Osteocyte (in vitro differentiated cells): ENCODE measurements around the gene NFIA. TPM values are rescaled to one million over a fixed set of nuclear protein-coding genes. Genes with fewer than 3 reads are reported as not detected.

Experiments
- DNase-seq: peaks from one replicate; pipeline ENCODE4 v3.0.0; 2021; ENCODE audit warnings: mixed read lengths; ENCODE audit not compliant: unreplicated experiment; ENCODE audit errors: extremely low spot score
- H3K27ac Mint-ChIP-seq: one replicate; pipeline ENCODE4 v1.8.0; 2021; ENCODE audit warnings: mild to moderate bottlenecking, mixed read lengths; ENCODE audit not compliant: unreplicated experiment
- H3K27me3 Mint-ChIP-seq: one replicate; pipeline ENCODE4 v1.8.0; 2021; ENCODE audit warnings: mixed read lengths; ENCODE audit not compliant: unreplicated experiment
- H3K36me3 Mint-ChIP-seq: one replicate; pipeline ENCODE4 v1.8.0; 2021; ENCODE audit warnings: mixed read lengths; ENCODE audit not compliant: unreplicated experiment
- H3K4me1 Mint-ChIP-seq: one replicate; pipeline ENCODE4 v1.8.0; 2021; ENCODE audit warnings: mixed read lengths; ENCODE audit not compliant: unreplicated experiment
- H3K4me3 Mint-ChIP-seq: one replicate; pipeline ENCODE4 v1.8.0; 2021; ENCODE audit warnings: mild to moderate bottlenecking, moderate library complexity, mixed read lengths; ENCODE audit not compliant: unreplicated experiment
- H3K9me3 Mint-ChIP-seq: one replicate; pipeline ENCODE4 v1.8.0; 2021; ENCODE audit warnings: mixed read lengths; ENCODE audit not compliant: unreplicated experiment
- CTCF ChIP-seq: fragments of 200-600 bp; sonication (generic); IDR thresholded peaks from 2 replicates; pipeline ENCODE4 v1.5.0; 2021; ENCODE audit warnings: antibody characterized with exemption, mild to moderate bottlenecking, moderate library complexity
- total RNA-seq: library from RNA; stranded (reverse); gene quantifications from 2 replicates; pipeline ENCODE4 v1.2.1, GENCODE V29; 2021

The NFIA gene
- total RNA-seq, 1 donor from 2014 or later = 46.7 TPM

GRCh38 chr1:61426254-61426653, 343.9 kb downstream of the NFIA start:
- Mint-ChIP-seq H3K27me3 (no peaks in the 10 kb centered on the region), H3K36me3 (peaks cover 13% of the 10 kb centered on the region), H3K4me1 (no peaks in the 10 kb centered on the region), H3K27ac (no peak overlapping the region), H3K9me3 (no peaks in the 10 kb centered on the region), H3K4me3 (no peak overlapping the region)
- no peak for DNase-seq
- TF ChIP-seq CTCF = no peak

GRCh38 chr1:61426885-61427284, 344.5 kb downstream of the NFIA start:
- no peaks in the 10 kb centered on the region for H3K9me3 Mint-ChIP-seq
- H3K4me3 Mint-ChIP-seq = no peak overlapping the region
- no peaks in the 10 kb centered on the region for H3K4me1 Mint-ChIP-seq
- no peak overlapping the region for H3K27ac Mint-ChIP-seq
- no peaks in the 10 kb centered on the region for H3K27me3 Mint-ChIP-seq
- DNase-seq = no peak
- peaks cover 11% of the 10 kb centered on the region for H3K36me3 Mint-ChIP-seq
- TF ChIP-seq CTCF = no peak

- Mint-ChIP-seq H3K4me3 (no peak overlapping the region), H3K27me3 (no peaks in the 10 kb centered on the region), H3K4me1 (no peaks in the 10 kb centered on the region), H3K36me3 (peaks cover 11% of the 10 kb centered on the region), H3K9me3 (no peaks in the 10 kb centered on the region), H3K27ac (no peak overlapping the region)
- no peak for TF ChIP-seq CTCF
- DNase-seq = no peak
Measured at GRCh38 chr1:61427510-61427909, 345.1 kb downstream of the NFIA start.

DNA sequence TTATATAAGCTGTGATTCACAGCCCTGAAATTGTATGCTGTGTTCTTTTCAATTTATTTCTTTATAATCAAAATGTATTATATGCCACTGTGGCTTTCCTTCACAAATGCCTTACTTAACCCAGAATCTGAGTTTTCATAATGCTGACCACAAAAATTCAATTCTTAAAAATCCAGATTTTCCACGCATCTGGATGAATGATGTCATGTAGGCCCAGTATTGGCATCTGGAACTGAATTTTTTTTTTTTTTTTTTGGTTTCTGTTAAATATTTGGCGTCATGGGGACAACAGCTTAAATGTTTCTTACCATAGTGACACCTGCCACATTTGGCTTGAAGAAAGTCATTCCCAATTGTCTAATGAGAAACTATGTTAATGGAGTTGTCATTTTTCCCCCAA, 345.8 kb downstream of the NFIA start:
- Mint-ChIP-seq H3K27ac (no peak overlapping the region), H3K4me3 (no peak overlapping the region), H3K27me3 (no peaks in the 10 kb centered on the region), H3K36me3 (peaks cover 11% of the 10 kb centered on the region), H3K9me3 (no peaks in the 10 kb centered on the region), H3K4me1 (no peaks in the 10 kb centered on the region)
- DNase-seq = no peak
- TF ChIP-seq CTCF = no peak

- Mint-ChIP-seq H3K4me3 (no peak overlapping the region), H3K36me3 (peaks cover 6% of the 10 kb centered on the region), H3K4me1 (no peaks in the 10 kb centered on the region), H3K27me3 (no peaks in the 10 kb centered on the region), H3K27ac (no peak overlapping the region), H3K9me3 (no peaks in the 10 kb centered on the region)
- no peak for DNase-seq
- no peak for TF ChIP-seq CTCF
Measured at GRCh38 chr1:61432616-61433388, 350.4 kb downstream of the NFIA start.
